Loucy (cell line): ENCODE measurements around the gene BTNL8.

Experiments
- CTCF ChIP-seq: fragments of 200-600 bp; sonication (generic); conservative IDR thresholded peaks from 2 replicates; pipeline ENCODE4 v1.5.1; 2014; ENCODE audit warnings: mild to moderate bottlenecking, antibody characterized with exemption, low read length
- EZH2phosphoT487 ChIP-seq: fragments of 200-600 bp; IDR thresholded peaks from 2 replicates; pipeline ENCODE4 v1.6.1; 2018; ENCODE audit warnings: antibody characterized with exemption, mild to moderate bottlenecking, moderate library complexity, borderline replicate concordance

DNA sequence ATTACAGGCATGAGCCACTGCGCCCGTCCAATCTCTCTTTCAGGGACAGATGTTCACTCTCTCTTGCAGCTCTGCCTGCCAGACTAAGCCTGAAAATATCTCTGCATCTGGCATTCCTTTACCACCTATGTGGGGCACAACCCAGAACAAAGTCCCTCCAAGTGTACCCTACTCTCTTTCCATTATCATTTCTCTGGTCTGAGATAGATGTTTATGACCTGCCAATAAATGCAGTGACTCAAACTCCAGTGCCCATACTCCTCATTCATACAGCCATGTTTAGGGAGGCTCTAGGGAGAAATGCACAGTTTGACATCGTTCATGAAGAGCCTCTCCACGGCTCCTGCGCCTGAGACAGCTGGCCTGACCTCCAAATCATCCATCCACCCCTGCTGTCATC, 89.6 kb downstream of the BTNL8 start, which contains the start of gene BTNL3:
- no peak for TF ChIP-seq CTCF
- TF ChIP-seq EZH2phosphoT487, result no peak
